HepG2 (cell line): Measurements from ENCODE around the gene RAP1GAP2. TPM values are rescaled to one million over a fixed set of nuclear protein-coding genes. Genes with fewer than 3 reads are reported as not detected.

ENCODE experiments used
- AKAP8 ChIP-seq: sonication (generic); formaldehyde crosslinking; IDR thresholded peaks from 2 replicates; pipeline ENCODE4 v1.5.1; 2020; ENCODE audit warnings: mild to moderate bottlenecking, missing genetic modification reagents
- ARNTL ChIP-seq: sonication (generic); formaldehyde crosslinking; IDR thresholded peaks from 2 replicates; pipeline ENCODE4 v1.4.0; 2020; ENCODE audit warnings: mild to moderate bottlenecking, missing genetic modification reagents
- CBFB ChIP-seq: sonication (generic); formaldehyde crosslinking; IDR thresholded peaks from 2 replicates; pipeline ENCODE4 v1.4.0; 2020; ENCODE audit warnings: missing genetic modification reagents
- HNF4G ChIP-seq, 2 experiments: sonication (generic) in 1 of 2; formaldehyde crosslinking in 1 of 2; IDR thresholded peaks; 2 replicates each; pipeline versions ENCODE4 v1.4.0 to v1.6.1; 2011 to 2020; ENCODE audit warnings: borderline replicate concordance in 2 of 2, low read depth in 2 of 2, mild to moderate bottlenecking in 2 of 2, low read length in 1 of 2, missing genetic modification reagents in 1 of 2, moderate library complexity in 1 of 2
- KDM2A ChIP-seq: sonication (generic); formaldehyde crosslinking; IDR thresholded peaks from 2 replicates; pipeline ENCODE4 v1.4.0; 2020; ENCODE audit warnings: low read depth, missing genetic modification reagents, borderline replicate concordance
- KIAA2018 ChIP-seq: sonication (generic); formaldehyde crosslinking; IDR thresholded peaks from 2 replicates; pipeline ENCODE4 v1.5.0; 2020; ENCODE audit warnings: mild to moderate bottlenecking, missing genetic modification reagents, borderline replicate concordance
- KLF6 ChIP-seq: IDR thresholded peaks from 2 replicates; pipeline ENCODE4 v1.8.0; 2016; ENCODE audit warnings: missing biosample characterization, missing genetic modification reagents
- LCORL ChIP-seq, 2 experiments: fragments of 450-650 bp in 1 of 2; sonication (generic) in 1 of 2; formaldehyde crosslinking in 1 of 2; IDR thresholded peaks; 2 replicates each; pipeline versions ENCODE4 v1.5.0 to v1.6.1; 2017 to 2020; ENCODE audit warnings: antibody characterized with exemption in 1 of 2, missing genetic modification reagents in 1 of 2
- MAFF ChIP-seq: IDR thresholded peaks from 2 replicates; pipeline ENCODE4 v1.6.1; 2011; ENCODE audit warnings: low read depth, low read length, improper control_type of control experiment
- MAFK ChIP-seq, 2 experiments: IDR thresholded peaks in 1 of 2; conservative IDR thresholded peaks in 1 of 2; 2 replicates each; pipeline ENCODE4 v1.6.1; 2011; ENCODE audit warnings: improper control_type of control experiment in 2 of 2, low read length in 2 of 2
- NFIC ChIP-seq: IDR thresholded peaks from 2 replicates; pipeline ENCODE4 v1.6.1; 2012; ENCODE audit warnings: mild to moderate bottlenecking, low read length, inconsistent platforms
- PAWR ChIP-seq: sonication (generic); formaldehyde crosslinking; IDR thresholded peaks from 2 replicates; pipeline ENCODE4 v1.4.0; 2020; ENCODE audit warnings: missing genetic modification reagents, mild to moderate bottlenecking, borderline replicate concordance
- RFXANK ChIP-seq: IDR thresholded peaks from 2 replicates; pipeline ENCODE4 v1.6.1; 2016
- SRF ChIP-seq: IDR thresholded peaks from 2 replicates; pipeline ENCODE4 v1.6.1; 2011; ENCODE audit warnings: mild to moderate bottlenecking, low read depth, low read length, moderate library complexity
- THAP11 ChIP-seq: IDR thresholded peaks from 2 replicates; pipeline ENCODE4 v1.6.1; 2016; ENCODE audit warnings: missing biosample characterization, missing genetic modification reagents
- TRIM22 ChIP-seq: fragments of 450-650 bp; IDR thresholded peaks from 2 replicates; pipeline ENCODE4 v1.6.1; 2017
- XRCC5 ChIP-seq: fragments of 200-400 bp; formaldehyde crosslinking; optimal IDR thresholded peaks from 2 replicates; pipeline ENCODE3; 2017; ENCODE audit warnings: mild to moderate bottlenecking, low read length
- ZNF205 ChIP-seq: IDR thresholded peaks from 2 replicates; pipeline ENCODE4 v1.6.1; 2018; ENCODE audit warnings: missing biosample characterization, missing genetic modification reagents
- ZNF235 ChIP-seq: sonication (generic); formaldehyde crosslinking; IDR thresholded peaks from 2 replicates; pipeline ENCODE4 v1.8.1; 2023; ENCODE audit warnings: mild to moderate bottlenecking, missing genetic modification reagents, borderline replicate concordance
- ZNF629 ChIP-seq: sonication (generic); formaldehyde crosslinking; conservative IDR thresholded peaks from 2 replicates; pipeline ENCODE4 v1.5.0; 2020; ENCODE audit warnings: missing genetic modification reagents
- ZNF652 ChIP-seq: IDR thresholded peaks from 2 replicates; pipeline ENCODE4 v1.6.1; 2016; ENCODE audit warnings: low read depth, borderline replicate concordance
- ZSCAN31 ChIP-seq: sonication (generic); formaldehyde crosslinking; IDR thresholded peaks from 2 replicates; pipeline ENCODE4 v1.5.0; 2020; ENCODE audit warnings: low read depth, mild to moderate bottlenecking, missing genetic modification reagents
- polyA plus RNA-seq, 8 experiments: library from polyadenylated mRNA; depleted of rRNA in 3 of 8; stranded (reverse) in 7 of 8; unstranded in 1 of 8; fragments of >200 nt; fragmentation: Illumina TruSeq in 4 of 8; extraction: Trizol in 4 of 8; gene quantifications; 2 replicates each; pipeline versions ENCODE4 v1.2.1 to v1.2.3, GENCODE V29; 2011 to 2016; ENCODE audit warnings: low read depth in 4 of 8, missing spikeins in 1 of 8, mixed read lengths in 1 of 8; ENCODE audit not compliant: insufficient read depth in 1 of 8
- total RNA-seq, 5 experiments: library from RNA; depleted of rRNA; stranded (reverse); fragments of >200 nt; fragmentation: Illumina TruSeq; extraction: Trizol; gene quantifications; 2 replicates each; pipeline ENCODE4 v1.2.3, GENCODE V29; 2016; ENCODE audit warnings: low read depth in 1 of 5

The RAP1GAP2 gene
- total and polyA plus RNA-seq, 2 of the 13 experiments (the other 11 are each of a cell fraction or from before 2014, with no cell fraction given): 10.9 to 12.0 TPM

GRCh38 chr17:2954898-2955445 is 158.7 kb downstream of the RAP1GAP2 start (continued):
- TF ChIP-seq THAP11 (peak; percentile 39; the same call in 1 of the 2 replicates), ARNTL (no peak), ZSCAN31 (CRISPR knock-in tag) (no peak), ZNF235 (no peak), AKAP8 (CRISPR knock-in tag) (no peak), MAFF (0 out of 2 replicates have a peak, but pooled peaks have one; percentile 34), LCORL (IDR thresholded peaks at IDR 0.05) (no peak), LCORL (CRISPR knock-in tag; IDR thresholded peaks at IDR 0.05) (no peak), ZNF629 (CRISPR knock-in tag) (no peak), XRCC5 (no peak), SRF (no peak), NFIC (peak; percentile 45; the same call in 1 of the 2 replicates), CBFB (0 out of 2 replicates have a peak, but pooled peaks have one; percentile 23), PAWR (CRISPR knock-in tag) (no peak), KDM2A (CRISPR knock-in tag) (no peak), ZNF205 (CRISPR knock-in tag) (no peak), TRIM22 (no peak), KLF6 (CRISPR knock-in tag) (0 out of 2 replicates have a peak, but pooled peaks have one; percentile 54), MAFK (conservative IDR thresholded peaks at IDR 0.05 in 1 of 2, IDR thresholded peaks at IDR 0.05 in 1 of 2; ENCODE audit: low read length in 2 of 2) (peak in 1 of 2 experiments; percentile 12; a peak in 2 of 4 replicates), HNF4G (IDR thresholded peaks at IDR 0.05; ENCODE audit: borderline replicate concordance, low read depth, low read length) (no peak), HNF4G (CRISPR knock-in tag; IDR thresholded peaks at IDR 0.05; ENCODE audit: borderline replicate concordance, low read depth) (no peak), KIAA2018 (no peak), RFXANK (no peak), ZNF652 (CRISPR knock-in tag) (no peak)
